HL-60 (cell line): ENCODE data around the gene SPI1.

Source experiments
- DNase-seq, 2 experiments: peaks; one replicate each; pipeline ENCODE4 v3.0.0-alpha.2; 2010 to 2020; ENCODE audit warnings: low read depth in 1 of 2, low spot score in 1 of 2
- H3K27ac ChIP-seq: fragments of 250-450 bp; sonication (Bioruptor Pico); replicated peaks from 2 replicates; pipeline ENCODE4 v1.5.1; 2020; ENCODE audit warnings: mild to moderate bottlenecking, moderate library complexity
- H3K27me3 ChIP-seq: fragments of 250-450 bp; sonication (Bioruptor Pico); 2 replicates; pipeline ENCODE4 v1.5.1; 2021; ENCODE audit warnings: mild to moderate bottlenecking, moderate library complexity; ENCODE audit not compliant: insufficient read depth, poor library complexity, severe bottlenecking
- H3K4me3 ChIP-seq: replicated peaks from 2 replicates; pipeline ENCODE4 v1.5.1; 2011; ENCODE audit warnings: mild to moderate bottlenecking, control low read depth, low read length; ENCODE audit not compliant: insufficient read depth
- CTCF ChIP-seq: IDR thresholded peaks from one replicate; pipeline ENCODE4 v1.5.1; 2011; ENCODE audit warnings: low read length, control low read depth, inconsistent platforms; ENCODE audit not compliant: insufficient read depth
- GABPA ChIP-seq: IDR thresholded peaks from 2 replicates; pipeline ENCODE4 v1.6.1; 2012; ENCODE audit warnings: low read depth
- POLR2AphosphoS5 ChIP-seq: IDR thresholded peaks from 2 replicates; pipeline ENCODE4 v1.6.1; 2012; ENCODE audit warnings: low read depth
- REST ChIP-seq: IDR thresholded peaks from 2 replicates; pipeline ENCODE4 v1.6.1; 2012; ENCODE audit warnings: low read depth; ENCODE audit not compliant: insufficient replicate concordance
- SPI1 ChIP-seq: IDR thresholded peaks from 2 replicates; pipeline ENCODE4 v1.6.1; 2012; ENCODE audit warnings: low read depth, mild to moderate bottlenecking, borderline replicate concordance

SPI1 gene

GRCh38 chr11:47361419-47361818 lies 16.9 kb downstream of the SPI1 start:
- Histone ChIP-seq H3K4me3 (no peak overlapping the region), H3K27ac (peak overlapping the region; percentile 96), H3K27me3 (no peaks in the 10 kb centered on the region)
- DNase-seq: no peak
- TF ChIP-seq SPI1 (no peak), POLR2AphosphoS5 (no peak), GABPA (no peak), REST (no peak), CTCF (no peak)

- DNase-seq: no peak
- Histone ChIP-seq H3K27ac (peak overlapping the region; percentile 96), H3K27me3 (no peaks in the 10 kb centered on the region), H3K4me3 (no peak overlapping the region)
- TF ChIP-seq CTCF (no peak), GABPA (no peak)
Measured at GRCh38 chr11:47360341-47360740, 18.0 kb downstream of the SPI1 start.

- H3K27ac ChIP-seq: peak overlapping the region; percentile 96
- H3K27me3 ChIP-seq: no peaks in the 10 kb centered on the region
- H3K4me3 ChIP-seq: no peak overlapping the region
- peak; percentile 80 to 95 for DNase-seq
- TF ChIP-seq CTCF (peak; percentile 3), SPI1 (no peak; the same call in 1 of the 2 replicates), GABPA (no peak), REST (no peak), POLR2AphosphoS5 (peak; percentile 98)
Measured at GRCh38 chr11:47359586-47359985, 18.8 kb downstream of the SPI1 start.

- no peak for DNase-seq
- peak overlapping the region; percentile 96 for H3K27ac ChIP-seq
- TF ChIP-seq GABPA (no peak), SPI1 (no peak), CTCF (no peak), POLR2AphosphoS5 (no peak), REST (no peak)
- no peaks in the 10 kb centered on the region for H3K27me3 ChIP-seq
- H3K4me3 ChIP-seq: no peak overlapping the region
Measured at GRCh38 chr11:47359162-47359561, 19.2 kb downstream of the SPI1 start.
